ENCODE data around the gene BAHD1. TPM values are rescaled to one million over a fixed set of nuclear protein-coding genes. Genes with fewer than 3 reads are reported as not detected.
A peak's percentile ranks its signal among the peaks of the same experiment; 100 is the strongest.
"Not testable (repeated sequence)": the region's sequence is repeated elsewhere in the genome, so short reads cannot be mapped to it uniquely, and the experiment has no call there.

The BAHD1 gene
- total RNA-seq, 1 donor from 2014 or later = 7.0 TPM

GRCh38 chr15:40446144-40446543, 5.4 kb downstream of the BAHD1 start:
- ATAC-seq = no peak

DNA sequence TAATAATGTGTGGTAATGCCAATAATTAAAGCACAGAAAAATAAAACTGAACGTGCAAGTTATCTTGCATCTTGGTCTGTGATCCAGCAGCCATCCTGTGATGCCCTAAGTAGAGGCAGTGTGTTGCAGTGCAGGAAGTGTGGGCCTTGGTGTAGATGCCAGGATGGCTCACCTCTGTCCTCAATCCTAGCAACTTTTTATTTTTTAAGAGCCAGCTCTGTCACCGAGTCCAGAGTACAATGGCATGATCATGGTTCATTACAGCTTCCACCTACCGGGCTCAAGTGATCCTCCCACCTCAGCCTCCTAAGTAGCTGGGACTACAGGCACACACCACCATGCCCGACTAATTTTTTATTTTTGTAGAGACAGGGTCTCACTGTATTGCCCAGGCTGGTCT, 7.6 kb downstream of the BAHD1 start:
- no peak for ATAC-seq

DNA sequence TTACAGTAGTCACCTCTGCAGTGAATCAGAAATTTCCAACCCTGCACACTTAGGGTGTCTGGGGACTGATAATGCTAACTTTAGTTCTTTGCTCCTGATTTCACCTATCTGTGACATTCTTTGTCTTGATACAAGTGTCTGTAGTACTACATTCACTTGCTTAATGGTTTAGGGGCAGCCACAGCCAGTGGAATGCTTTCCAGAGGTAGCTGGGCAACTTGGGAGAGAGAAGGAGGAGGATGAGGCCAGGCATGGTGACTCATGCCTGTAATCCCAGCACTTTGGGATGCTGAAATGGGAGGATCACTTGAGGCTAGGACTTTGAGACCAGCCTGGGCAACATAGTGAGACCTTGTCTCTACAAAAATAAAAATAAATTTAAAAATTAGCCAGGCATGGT, 8.5 kb downstream of the BAHD1 start:
- no peak for ATAC-seq

DNA sequence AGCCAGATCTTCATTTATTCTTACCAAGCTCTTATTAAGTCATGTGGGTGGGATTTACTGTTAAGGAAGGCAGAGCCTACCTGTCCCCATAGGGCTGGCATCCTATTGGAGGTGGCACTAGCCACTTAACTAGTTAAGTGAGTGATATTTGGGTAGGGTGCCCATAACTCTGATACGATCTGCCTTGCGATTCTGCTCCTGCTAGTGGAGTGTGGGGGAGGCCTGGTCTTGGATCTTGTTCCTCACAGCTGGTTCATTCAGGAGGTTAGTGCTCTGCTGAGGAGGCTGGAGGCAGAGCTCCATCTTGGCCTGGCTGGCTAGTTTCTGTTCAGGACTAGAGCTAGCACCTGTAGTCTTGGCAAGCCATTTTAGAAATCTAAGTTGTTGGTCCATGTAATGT, 9.3 kb downstream of the BAHD1 start:
- no peak for ATAC-seq

DNA sequence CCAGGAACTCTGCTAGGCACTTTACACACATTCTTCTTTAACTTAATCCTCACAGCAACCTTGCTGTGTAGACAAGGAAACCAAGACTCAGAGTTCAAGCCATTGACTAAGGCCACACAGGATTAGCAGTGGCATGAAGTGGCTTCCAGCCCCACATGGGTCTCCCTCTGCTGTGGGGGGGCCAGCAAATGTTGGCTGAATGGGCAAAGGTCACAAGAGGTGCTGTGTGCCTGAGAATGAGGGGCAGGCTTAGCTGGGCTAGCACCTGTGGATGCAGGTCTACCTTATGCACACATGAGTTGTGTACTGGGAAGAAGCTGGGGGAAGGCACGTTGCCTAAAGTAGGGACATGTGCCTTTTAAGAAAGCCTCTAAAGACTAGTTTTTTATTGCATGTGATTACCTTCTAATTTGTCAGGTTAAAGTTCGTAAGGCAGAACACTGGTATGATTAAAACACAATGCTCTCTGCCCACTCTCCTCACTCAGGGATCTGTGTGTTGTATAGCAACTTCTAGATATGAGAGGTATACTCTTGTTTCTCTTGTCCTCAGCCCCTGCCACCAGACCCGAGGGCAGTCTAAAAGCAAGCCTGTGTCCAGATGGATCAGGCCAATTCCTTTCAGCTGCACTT, 10.9 kb downstream of the BAHD1 start:
- ATAC-seq = no peak

GRCh38 chr15:40452296-40453090, 11.7 kb downstream of the BAHD1 start:
- ATAC-seq = no peak

GRCh38 chr15:40453941-40454340, 13.2 kb downstream of the BAHD1 start:
- ATAC-seq = not testable (repeated sequence)

DNA sequence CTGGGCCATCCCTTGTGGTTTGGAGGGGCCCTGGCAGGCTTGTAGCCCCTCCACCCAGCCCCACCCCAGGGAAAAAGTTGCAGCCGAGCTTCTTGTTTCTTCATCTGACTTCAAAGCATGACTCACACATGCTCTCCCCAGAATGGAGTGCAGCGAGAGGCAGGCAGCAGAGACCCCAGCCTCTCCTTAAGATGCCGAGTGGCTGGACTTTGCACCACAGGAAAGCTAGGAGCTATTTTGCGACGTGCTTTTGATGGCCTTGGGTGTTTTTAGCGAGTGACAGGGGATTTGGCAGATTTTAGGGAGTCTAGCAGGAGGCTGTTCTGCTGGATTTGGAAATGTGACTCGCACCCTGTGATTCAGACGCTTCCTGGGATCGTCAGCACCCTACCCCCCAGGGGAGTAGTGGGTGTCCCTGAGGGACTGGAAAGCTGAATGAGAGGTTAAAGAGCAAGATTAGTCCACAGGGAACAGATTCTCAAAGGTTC, 14.2 kb downstream of the BAHD1 start:
- peak; percentile 56 for ATAC-seq

DNA sequence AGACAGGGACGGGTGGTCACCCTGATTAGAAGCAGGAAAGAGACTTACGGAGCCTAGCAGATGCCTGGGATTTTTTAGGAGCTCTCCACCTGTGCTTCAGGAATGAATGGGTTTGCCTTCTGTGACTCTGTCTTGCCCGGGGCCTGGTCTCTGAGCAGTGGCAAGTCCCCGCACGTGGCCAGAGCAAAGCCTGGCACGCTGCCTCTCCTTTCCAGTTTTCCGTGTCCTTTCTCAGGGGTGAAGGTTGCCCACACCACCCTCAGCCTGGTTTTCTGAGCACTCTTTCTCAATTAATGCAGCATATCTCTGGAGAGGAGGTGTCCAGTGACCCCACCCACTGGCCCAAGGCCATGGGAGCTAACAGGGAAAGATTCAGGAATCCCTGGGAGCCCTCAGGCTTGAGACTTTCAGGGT, 15.6 kb downstream of the BAHD1 start:
- peak; percentile 64 for ATAC-seq

GRCh38 chr15:40456738-40457137, 16.0 kb downstream of the BAHD1 start:
- no peak for ATAC-seq

DNA sequence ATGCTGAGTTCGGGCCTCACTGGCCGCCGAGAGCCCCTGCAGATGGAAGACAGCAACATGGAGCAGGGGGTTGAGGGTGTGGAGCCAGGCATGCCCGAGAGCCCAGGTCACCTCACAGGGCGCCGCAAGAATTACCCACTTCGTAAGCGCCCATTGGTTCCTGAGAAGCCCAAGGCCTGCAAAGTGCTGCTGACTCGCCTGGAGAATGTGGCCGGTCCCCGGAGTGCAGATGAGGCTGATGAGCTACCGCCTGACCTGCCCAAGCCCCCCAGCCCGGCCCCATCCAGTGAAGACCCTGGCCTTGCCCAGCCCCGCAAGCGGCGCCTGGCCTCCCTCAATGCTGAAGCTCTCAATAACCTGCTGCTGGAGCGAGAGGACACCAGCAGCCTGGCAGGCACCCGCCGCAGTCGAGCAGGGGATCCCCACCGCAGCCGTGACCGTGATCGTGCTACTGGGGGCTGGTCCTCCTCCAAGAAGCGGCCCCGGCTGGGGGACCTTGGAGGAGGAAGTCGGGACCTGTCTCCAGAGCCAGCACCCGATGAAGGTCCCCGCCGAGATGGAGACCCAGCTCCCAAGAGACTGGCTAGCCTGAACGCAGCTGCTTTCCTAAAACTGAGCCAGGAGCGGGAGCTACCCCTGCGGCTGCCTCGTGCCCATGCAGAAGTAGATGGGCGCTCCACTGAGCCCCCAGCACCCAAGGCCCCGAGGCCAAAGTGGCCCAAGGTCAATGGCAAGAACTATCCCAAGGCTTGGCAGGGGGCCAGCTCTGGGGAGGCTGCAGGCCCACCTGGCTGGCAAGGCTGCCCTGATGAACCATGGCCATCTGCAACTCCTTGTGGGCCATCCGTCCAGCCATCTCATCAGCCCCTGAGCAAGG, 18.0 kb downstream of the BAHD1 start:
- no peak for ATAC-seq

GRCh38 chr15:40459391-40460015, 18.8 kb downstream of the BAHD1 start:
- ATAC-seq = no peak

DNA sequence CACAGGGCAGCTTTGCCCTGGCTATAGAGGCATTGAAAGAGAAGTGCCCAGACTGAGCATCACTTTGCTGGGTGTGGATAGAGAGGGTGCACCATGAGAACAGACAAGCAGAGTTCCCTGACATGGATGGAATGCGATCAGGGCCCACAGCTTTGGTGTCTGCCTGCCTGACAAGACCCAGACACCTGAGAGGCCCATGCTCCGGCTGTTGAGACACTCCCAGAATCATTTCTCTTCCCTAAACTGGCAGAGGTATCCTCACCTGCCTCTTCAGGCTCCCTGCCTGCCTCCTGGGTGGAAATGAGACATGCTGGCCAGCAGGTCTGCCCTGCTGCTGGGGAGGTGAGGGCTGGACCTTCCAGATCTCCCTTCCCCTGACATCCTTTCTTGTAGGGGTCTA, 19.7 kb downstream of the BAHD1 start:
- no peak for ATAC-seq

- no peak for ATAC-seq
Observed at GRCh38 chr15:40461958-40462357, 21.2 kb downstream of the BAHD1 start.

DNA sequence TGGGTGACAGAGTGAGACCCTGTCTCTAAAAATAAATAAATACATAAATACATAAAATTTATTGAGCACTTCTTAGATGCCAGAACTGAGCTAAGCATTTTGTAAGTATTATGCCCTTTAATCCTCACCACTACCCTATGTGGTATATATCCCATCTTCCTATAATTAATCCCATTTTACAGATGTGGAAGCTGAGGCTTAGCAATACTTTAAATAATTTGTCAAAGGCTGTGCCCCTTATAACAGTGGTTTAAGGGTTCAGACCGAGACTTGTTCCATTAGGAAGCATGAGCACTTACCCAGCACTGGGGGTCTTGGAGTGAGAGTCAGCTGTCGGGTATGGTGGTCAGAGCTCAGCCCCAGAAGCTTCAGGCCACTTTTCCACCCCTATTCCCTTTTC, 22.5 kb downstream of the BAHD1 start:
- no peak for ATAC-seq

- ATAC-seq = no peak
Observed at GRCh38 chr15:40463886-40464545, 23.3 kb downstream of the BAHD1 start.

GRCh38 chr15:40464595-40465185, 23.9 kb downstream of the BAHD1 start:
- no peak for ATAC-seq

- ATAC-seq = no peak
Observed at GRCh38 chr15:40465939-40466338, 25.2 kb downstream of the BAHD1 start.

- ATAC-seq = no peak
Observed at GRCh38 chr15:40466426-40467260, 25.9 kb downstream of the BAHD1 start.

GRCh38 chr15:40467261-40467615, 26.5 kb downstream of the BAHD1 start:
- ATAC-seq = no peak

DNA sequence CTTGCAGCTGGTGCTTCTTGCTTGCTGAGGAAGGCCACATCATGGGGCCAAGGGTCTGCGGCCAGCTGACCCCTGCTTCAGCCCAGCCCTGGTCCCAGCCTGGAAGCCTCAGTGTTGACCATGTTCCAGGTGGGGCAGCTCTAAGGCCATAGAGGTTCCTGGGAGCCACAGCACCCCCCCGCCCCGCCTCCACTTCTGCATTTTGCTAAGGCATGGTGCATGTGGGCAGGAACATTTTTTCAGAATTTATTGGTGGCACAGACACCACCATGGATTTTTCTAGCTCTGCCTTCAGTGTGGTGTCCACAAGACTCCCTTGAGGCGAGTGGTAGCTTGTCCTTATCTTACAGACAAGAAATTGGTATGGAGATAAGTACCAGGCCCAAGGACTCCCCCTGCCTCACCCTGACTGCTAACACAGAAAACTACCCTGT, 28.2 kb downstream of the BAHD1 start:
- ATAC-seq = no peak
